Gastroesophageal sphincter (tissue), 4 donors: Measurements from ENCODE around the gene NLGN1. TPM values are rescaled to one million over a fixed set of nuclear protein-coding genes. Genes with fewer than 3 reads are reported as not detected.

Source experiments
- ATAC-seq: fragments of 150-250 bp; one replicate; pipeline ENCODE4 v1.9.1; 2016; ENCODE audit warnings: mild to moderate bottlenecking, moderate library complexity
- H3K27ac ChIP-seq, 4 donors: fragments of 200-600 bp; sonication (generic) in 3 of 4; 1 replicate in 3 of 4; 2 replicates in 1 of 4; pipeline ENCODE4 v1.5.1; 2016 to 2019
- H3K27me3 ChIP-seq: fragments of 200-600 bp; sonication (generic); one replicate; pipeline ENCODE4 v1.5.1; 2019
- H3K36me3 ChIP-seq, 2 donors: fragments of 200-600 bp; sonication (generic); one replicate each; pipeline ENCODE4 v1.5.1; 2019; ENCODE audit warnings: control low read depth in 1 of 2
- H3K4me1 ChIP-seq, 3 donors: fragments of 200-600 bp; sonication (generic); 1 replicate in 2 of 3; 2 replicates in 1 of 3; pipeline ENCODE4 v1.5.1; 2016 to 2019; ENCODE audit warnings: control low read depth in 2 of 3
- H3K4me3 ChIP-seq, 2 donors: fragments of 200-600 bp; sonication (generic); one replicate each; pipeline ENCODE4 v1.5.1; 2019; ENCODE audit warnings: mild to moderate bottlenecking in 1 of 2, moderate library complexity in 1 of 2
- H3K9me3 ChIP-seq, 3 donors: fragments of 200-600 bp; sonication (generic); one replicate each; pipeline ENCODE4 v1.5.1; 2017 to 2019; ENCODE audit warnings: control low read depth in 2 of 3
- CTCF ChIP-seq, 4 experiments: fragments of 200-600 bp in 2 of 4; fragments of 450-650 bp in 2 of 4; sonication (generic) in 1 of 4; IDR thresholded peaks; one replicate each; pipeline ENCODE4 v1.5.1; 2017 to 2019; ENCODE audit warnings: antibody characterized with exemption in 4 of 4, mild to moderate bottlenecking in 2 of 4, moderate library complexity in 2 of 4
- EP300 ChIP-seq: sonication (generic); formaldehyde crosslinking; IDR thresholded peaks from one replicate; pipeline ENCODE4 v1.6.1; 2017; ENCODE audit warnings: antibody characterized with exemption, mild to moderate bottlenecking
- POLR2A ChIP-seq, 2 donors: fragments of 450-650 bp; IDR thresholded peaks; one replicate each; pipeline ENCODE4 v1.6.1; 2017; ENCODE audit warnings: antibody characterized with exemption in 2 of 2, mild to moderate bottlenecking in 2 of 2, moderate library complexity in 1 of 2
- POLR2AphosphoS5 ChIP-seq: sonication (generic); formaldehyde crosslinking; IDR thresholded peaks from one replicate; pipeline ENCODE4 v1.6.1; 2017; ENCODE audit warnings: antibody characterized with exemption
- WGBS, 2 donors: methylation state at CpG; one replicate each; pipeline ENCODE4 v1.1.5; 2018; ENCODE audit warnings: low coverage in 1 of 2; 5-methylcytosine and 5-hydroxymethylcytosine counted together
- total RNA-seq, 4 donors: library from RNA; depleted of rRNA; stranded (reverse); fragments of >200 nt; gene quantifications; one replicate each; pipeline ENCODE4 v1.1.0, GENCODE V29; 2016

Gene NLGN1
- total RNA-seq, 4 donors from 2014 or later: 13.4 to 26.4 (median 24.0) TPM

GRCh38 chr3:173641696-173642095 lies 244.2 kb downstream of the NLGN1 start:
- no peak overlapping the region for H3K27ac ChIP-seq
- no peak overlapping the region for H3K4me3 ChIP-seq
- no peaks in the 10 kb centered on the region for H3K4me1 ChIP-seq
- no peaks in the 10 kb centered on the region for H3K9me3 ChIP-seq
- H3K27me3 ChIP-seq: no peaks in the 10 kb centered on the region
- WGBS, 2 donors: 100% methylated on average over 1 of the region's 1 CpG
- ATAC-seq: no peak
- TF ChIP-seq POLR2AphosphoS5: no peak
- no peak for TF ChIP-seq POLR2A (IDR thresholded peaks at IDR 0.05)
- no peak for TF ChIP-seq EP300
- TF ChIP-seq CTCF (IDR thresholded peaks at IDR 0.05): no peak
- no peaks in the 10 kb centered on the region for H3K36me3 ChIP-seq

- 90 to 100% methylated on average over 1 to 2 of the region's 13 CpGs for WGBS, 2 donors
- H3K9me3 ChIP-seq: no peaks in the 10 kb centered on the region
- no peak overlapping the region for H3K27ac ChIP-seq
- H3K27me3 ChIP-seq: no peaks in the 10 kb centered on the region
- H3K4me3 ChIP-seq: no peak overlapping the region
- no peaks in the 10 kb centered on the region for H3K4me1 ChIP-seq
- TF ChIP-seq EP300: no peak
- TF ChIP-seq POLR2AphosphoS5: no peak
- no peak for TF ChIP-seq POLR2A (IDR thresholded peaks at IDR 0.05)
- TF ChIP-seq CTCF (IDR thresholded peaks at IDR 0.05): no peak
- no peak for ATAC-seq
- H3K36me3 ChIP-seq: no peaks in the 10 kb centered on the region
Observed at GRCh38 chr3:173644086-173645082, 246.8 kb downstream of the NLGN1 start.

GRCh38 chr3:173650596-173650995 lies 253.1 kb downstream of the NLGN1 start:
- 67 to 68% methylated on average over 1 of the region's 1 CpG for WGBS, 2 donors

GRCh38 chr3:173652093-173652492 lies 254.5 kb downstream of the NLGN1 start:
- no peaks in the 10 kb centered on the region for H3K27me3 ChIP-seq
- TF ChIP-seq CTCF (IDR thresholded peaks at IDR 0.05) (no peak), POLR2AphosphoS5 (no peak), POLR2A (IDR thresholded peaks at IDR 0.05) (no peak), EP300 (no peak)
- no peak overlapping the region for H3K27ac ChIP-seq
- no peaks in the 10 kb centered on the region for H3K36me3 ChIP-seq
- peaks cover 0 to 3% (median 0%) of the 10 kb centered on the region in 3 donors for H3K9me3 ChIP-seq
- ATAC-seq: no peak
- H3K4me3 ChIP-seq: no peak overlapping the region
- H3K4me1 ChIP-seq: no peaks in the 10 kb centered on the region
- 90 to 93% methylated on average over 2 of the region's 2 CpGs for WGBS, 2 donors

More at GRCh38 chr3:173650596-173650995, 253.1 kb downstream of the NLGN1 start:
- Histone ChIP-seq H3K9me3 (peaks cover 0 to 3% (median 0%) of the 10 kb centered on the region in 3 donors), H3K4me1 (no peaks in the 10 kb centered on the region), H3K36me3 (no peaks in the 10 kb centered on the region), H3K27me3 (no peaks in the 10 kb centered on the region), H3K27ac (no peak overlapping the region), H3K4me3 (no peak overlapping the region)
- no peak for ATAC-seq
- TF ChIP-seq POLR2A (IDR thresholded peaks at IDR 0.05): no peak
- TF ChIP-seq EP300: no peak

- TF ChIP-seq POLR2AphosphoS5 (no peak), EP300 (no peak), POLR2A (IDR thresholded peaks at IDR 0.05) (no peak), CTCF (IDR thresholded peaks at IDR 0.05) (no peak)
- Histone ChIP-seq H3K4me1 (no peaks in the 10 kb centered on the region), H3K4me3 (no peak overlapping the region), H3K9me3 (peaks cover 0 to 3% (median 0%) of the 10 kb centered on the region in 3 donors), H3K36me3 (no peaks in the 10 kb centered on the region), H3K27ac (no peak overlapping the region), H3K27me3 (no peaks in the 10 kb centered on the region)
- WGBS, 2 donors: 69 to 80% methylated on average over 1 of the region's 1 CpG
- ATAC-seq: no peak
Observed at GRCh38 chr3:173653781-173654180, 256.2 kb downstream of the NLGN1 start.
